Dermis blood vessel endothelial cell (primary cell): ENCODE data around the gene INPP4B. TPM values are rescaled to one million over a fixed set of nuclear protein-coding genes. Genes with fewer than 3 reads are reported as not detected.

Source experiments
- DNase-seq: peaks from one replicate; pipeline ENCODE4 v3.0.0; 2010
- total RNA-seq: library from RNA; depleted of rRNA; stranded (reverse); fragments of >200 nt; gene quantifications from 2 replicates; pipeline ENCODE4 v1.2.3, GENCODE V29; 2014

The INPP4B gene
- total RNA-seq, 1 donor from 2014 or later, result 20.9 TPM

DNA sequence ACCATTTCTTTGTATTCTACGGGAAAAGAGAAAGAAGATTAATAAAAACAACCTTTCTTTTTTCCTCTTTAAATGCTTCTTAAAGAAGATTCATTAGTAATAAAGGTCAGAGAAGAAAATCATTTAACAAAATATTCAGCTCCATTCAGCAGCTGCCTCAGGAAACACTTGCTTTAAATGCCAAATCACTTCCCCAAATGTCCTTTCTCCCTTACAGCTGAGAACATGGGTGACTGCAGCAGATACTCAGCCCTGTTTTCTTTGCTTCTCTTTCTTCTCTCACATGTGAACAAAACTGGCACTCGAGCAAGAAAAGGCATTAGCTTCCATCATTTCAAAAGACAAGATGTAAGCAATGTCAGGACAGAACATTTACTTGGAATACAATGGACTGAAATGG lies 120.2 kb downstream of the INPP4B start:
- DNase-seq, result no peak

DNA sequence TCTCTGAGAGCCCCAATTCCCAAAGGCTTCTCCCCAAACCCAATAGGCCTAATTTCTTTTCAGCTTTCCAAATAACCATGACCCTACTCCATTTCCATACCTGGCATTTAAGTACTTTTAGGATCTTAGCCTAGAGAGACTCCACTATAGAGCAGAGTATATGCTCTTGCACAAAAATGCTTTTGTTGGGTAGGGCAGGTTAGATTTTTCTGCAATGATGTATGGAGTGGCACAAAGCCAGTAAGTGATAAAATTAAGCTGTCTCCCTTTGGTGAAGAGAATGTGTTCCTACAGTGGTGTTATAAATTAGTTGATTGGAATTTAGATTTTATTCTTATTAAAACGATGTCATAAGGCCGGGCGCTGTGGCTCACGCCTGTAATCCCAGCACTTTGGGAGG lies 124.9 kb downstream of the INPP4B start:
- DNase-seq, result no peak

DNA sequence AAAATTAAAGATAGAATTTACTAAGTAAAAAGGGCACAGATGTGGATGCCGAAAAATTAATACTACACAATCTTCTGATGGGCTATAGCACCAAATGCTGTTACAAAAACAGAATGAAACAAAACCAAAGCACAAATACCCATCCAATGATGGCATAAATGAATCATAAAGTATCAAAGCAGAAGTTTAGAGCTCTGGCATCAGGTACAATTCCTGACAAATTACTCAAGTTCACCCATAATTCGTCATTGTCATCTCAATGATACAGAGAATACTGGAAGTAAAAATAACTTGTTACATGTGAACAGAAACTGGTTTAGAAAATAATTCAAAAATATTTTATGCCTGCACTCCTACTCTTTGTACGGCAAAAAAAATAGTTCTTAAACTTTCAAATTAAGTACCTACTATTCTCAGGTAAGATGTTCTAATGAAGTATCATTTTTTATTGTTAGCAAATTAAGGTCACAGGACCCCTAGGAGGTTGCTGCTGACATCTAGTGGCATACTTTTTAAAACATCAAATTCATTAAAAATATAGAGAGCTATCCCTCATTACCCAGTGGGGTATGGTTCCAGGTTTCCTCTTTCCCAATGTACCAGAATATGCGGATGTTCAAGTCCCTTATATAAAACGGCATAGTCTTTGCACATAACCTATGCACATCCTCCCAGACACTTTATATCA lies 126.1 kb downstream of the INPP4B start:
- DNase-seq, result peak; percentile 48

DNA sequence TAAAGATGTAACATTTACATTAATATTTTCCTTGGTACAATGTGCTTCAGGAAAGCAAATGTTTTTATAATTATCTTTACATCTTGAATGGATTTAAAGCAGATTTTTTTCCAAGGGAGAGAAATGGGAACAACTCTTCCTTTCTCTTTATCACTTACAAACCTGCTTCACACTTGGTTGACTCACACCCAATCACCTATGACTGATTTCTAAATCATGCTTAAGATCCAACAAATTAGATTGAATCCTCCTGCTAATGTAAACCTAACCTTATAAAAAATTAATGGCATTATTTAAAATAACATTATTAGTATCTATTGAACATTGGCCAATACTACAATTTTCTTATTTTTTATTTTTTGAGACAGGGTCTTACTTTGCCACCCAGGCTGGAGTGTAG lies 127.1 kb downstream of the INPP4B start:
- DNase-seq, result no peak

- no peak for DNase-seq
Observed at GRCh38 chr4:142715727-142716126, 130.4 kb downstream of the INPP4B start.

DNA sequence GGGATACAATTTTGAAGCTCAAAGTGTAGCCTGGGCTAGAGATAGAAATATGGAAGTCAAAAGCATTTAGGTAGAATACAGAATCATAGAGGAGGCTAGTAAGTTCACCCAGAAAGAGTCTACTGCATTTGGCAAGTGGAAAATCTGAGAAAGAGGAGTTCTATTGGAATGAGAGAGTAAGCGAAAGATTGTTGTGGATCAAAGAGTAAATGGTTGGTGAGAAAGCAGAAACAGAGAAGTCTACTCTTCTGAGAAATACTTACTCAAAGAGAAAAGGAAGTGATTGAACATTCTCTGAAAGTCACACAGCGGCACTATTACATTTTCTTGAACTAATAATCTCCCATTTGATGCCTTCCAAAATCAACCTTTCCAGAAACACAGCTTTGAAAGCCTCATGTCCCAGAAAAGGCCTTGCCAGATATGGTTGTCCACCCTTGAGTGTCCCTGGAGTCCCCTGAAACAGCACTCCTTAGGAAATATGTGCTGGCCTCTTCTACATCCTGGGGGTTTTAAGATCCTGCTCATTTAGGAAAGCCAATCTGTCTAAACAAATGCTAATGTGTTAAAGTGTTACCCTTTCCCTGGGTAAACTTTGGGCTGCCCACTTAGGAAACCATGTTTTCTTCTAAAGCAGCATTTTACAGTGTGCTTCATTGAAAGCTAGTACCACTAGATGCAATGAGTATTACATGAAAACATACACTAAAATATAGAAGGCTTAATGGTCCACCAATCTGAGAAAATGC lies 132.6 kb downstream of the INPP4B start:
- no peak for DNase-seq

DNA sequence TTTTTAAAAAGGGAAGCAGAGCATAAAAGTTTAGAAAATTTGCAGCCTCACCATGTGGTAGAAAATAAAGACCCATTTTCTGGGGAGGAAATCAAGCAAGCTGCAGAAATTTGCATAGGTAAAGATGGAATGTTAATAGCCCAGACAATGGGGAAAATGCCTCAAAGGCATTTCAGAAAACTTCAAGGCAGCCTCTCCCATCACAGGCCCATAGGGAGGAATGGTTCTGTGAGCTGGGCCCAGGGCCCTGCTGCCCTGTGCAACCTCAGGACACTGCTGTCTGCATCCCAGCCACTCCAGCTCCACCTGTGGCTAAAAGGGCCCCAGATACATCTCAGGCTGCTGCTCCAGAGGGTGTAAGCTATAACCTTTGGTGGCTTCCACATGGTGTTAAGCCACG lies 137.9 kb downstream of the INPP4B start:
- DNase-seq, result no peak

GRCh38 chr4:142707401-142707800 lies 138.7 kb downstream of the INPP4B start:
- peak; percentile 14 for DNase-seq

- no peak for DNase-seq
Observed at GRCh38 chr4:142706381-142706780, 139.7 kb downstream of the INPP4B start.

DNA sequence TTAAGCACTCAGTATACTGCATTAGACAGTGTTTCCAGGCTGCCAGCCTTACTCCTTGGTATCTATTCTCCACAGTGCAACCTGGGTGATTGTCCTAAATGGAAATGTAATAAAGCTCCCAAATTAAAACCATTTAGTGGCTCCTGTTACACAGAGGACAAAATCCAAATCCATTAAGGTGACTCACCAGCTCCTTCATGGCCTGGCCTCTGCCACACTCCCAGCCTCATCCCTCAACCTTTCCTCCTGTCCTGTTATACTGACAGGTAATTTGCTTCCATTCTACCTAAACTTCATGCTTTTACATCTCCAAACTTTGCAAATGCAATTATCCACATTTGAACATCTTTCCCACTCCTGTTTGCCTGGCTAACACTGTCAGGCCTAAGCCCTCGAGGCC lies 140.3 kb downstream of the INPP4B start:
- no peak for DNase-seq

- DNase-seq, result no peak
Observed at GRCh38 chr4:142703694-142704309, 142.3 kb downstream of the INPP4B start.

- DNase-seq, result no peak
Observed at GRCh38 chr4:142701017-142701416, 145.1 kb downstream of the INPP4B start.

DNA sequence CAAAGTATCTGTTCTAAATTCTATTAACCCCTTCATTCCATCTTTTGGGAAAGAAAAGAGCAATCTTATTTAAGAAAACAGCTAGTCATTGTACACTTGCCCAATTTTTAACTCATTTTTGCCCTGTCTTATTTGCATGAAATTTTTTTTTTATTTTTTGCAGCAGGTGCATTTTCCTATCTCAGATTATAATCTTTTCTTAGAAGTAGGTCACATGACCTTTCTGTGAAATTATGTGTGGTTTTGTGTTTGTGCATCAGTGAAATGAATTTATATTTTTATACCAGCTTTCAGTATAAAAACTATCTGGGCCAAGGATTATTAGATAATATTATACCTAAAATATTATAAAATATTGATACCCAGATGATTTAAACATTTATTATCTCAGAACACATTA lies 145.6 kb downstream of the INPP4B start:
- no peak for DNase-seq

- DNase-seq, result no peak
Observed at GRCh38 chr4:142698552-142698951, 147.5 kb downstream of the INPP4B start.

GRCh38 chr4:142697928-142698327 lies 148.2 kb downstream of the INPP4B start:
- DNase-seq, result no peak

- DNase-seq, result no peak
Observed at GRCh38 chr4:142697320-142697719, 148.8 kb downstream of the INPP4B start.

GRCh38 chr4:142696334-142697122 lies 149.6 kb downstream of the INPP4B start:
- no peak for DNase-seq

- no peak for DNase-seq
Observed at GRCh38 chr4:142690406-142691163, 155.5 kb downstream of the INPP4B start.

DNA sequence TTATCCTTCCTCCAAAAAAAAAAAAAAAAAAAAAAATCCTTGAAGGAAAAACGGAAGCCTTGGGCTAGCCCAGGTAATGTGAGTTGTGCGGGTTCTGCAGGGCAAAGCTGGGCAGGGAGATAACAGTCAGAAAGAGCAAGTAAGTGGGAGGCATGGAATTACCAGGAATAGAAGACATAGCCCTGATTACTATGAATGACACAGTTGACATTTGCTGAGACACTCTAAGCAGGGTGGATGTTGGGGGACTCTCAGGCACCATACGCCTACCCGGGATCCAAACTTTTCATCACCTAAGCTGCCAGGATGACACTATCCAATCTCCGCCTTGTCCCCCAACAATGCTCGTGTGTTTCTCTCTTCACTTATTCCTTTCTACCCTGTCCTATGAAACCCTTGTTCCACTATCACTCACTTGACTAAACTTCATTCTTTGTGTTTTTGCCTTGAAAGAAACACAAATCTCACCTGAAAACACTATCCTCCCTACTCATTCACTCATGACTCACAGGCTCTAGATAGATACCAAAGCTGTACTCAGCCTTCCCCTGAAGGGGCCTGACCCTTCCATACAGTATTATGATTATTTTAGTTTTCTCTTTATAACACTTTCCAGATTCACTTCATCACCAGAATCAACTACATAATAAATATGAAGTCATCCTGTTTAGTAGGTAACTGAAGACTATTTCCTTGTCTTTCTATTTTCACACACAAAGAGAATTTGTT lies 158.4 kb downstream of the INPP4B start:
- DNase-seq, result no peak

DNA sequence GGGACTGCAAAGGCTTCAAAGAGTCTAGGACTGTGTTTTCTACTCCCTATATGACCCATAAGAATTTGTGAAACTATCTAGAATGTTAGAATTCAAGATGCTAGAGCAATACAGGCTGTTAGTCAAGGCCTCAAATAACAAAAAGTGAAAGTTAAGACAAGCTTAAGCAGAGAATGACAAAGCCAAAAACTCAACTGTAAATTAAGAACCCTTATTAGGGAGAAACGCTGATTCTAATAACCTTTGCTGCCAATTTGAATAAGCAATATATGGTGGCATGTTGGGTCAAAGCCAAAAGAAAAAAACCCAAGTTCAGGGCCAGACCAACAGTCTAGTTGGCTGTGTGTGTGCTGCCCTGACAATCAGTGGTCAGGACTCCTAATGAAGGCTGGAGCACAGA lies 160.0 kb downstream of the INPP4B start:
- DNase-seq, result no peak

DNA sequence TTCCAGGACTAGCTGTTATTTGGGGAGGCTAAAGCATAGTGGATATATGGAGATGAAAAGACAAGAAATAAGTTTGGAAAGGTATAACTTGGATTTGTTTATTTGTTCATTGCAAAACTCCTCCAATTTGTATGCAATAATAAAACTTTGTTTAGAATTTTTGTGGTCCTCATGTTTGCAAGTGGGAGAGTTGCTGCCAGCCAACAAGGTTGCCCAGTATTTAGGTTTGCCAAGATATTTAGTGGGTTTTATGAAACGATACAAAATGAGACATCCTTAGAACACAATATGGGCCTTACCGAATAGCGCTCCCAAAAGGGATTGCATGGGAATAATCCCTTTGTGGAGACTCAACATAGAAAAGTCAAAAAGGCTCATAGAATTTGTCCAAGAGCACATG lies 162.1 kb downstream of the INPP4B start:
- DNase-seq, result no peak

DNA sequence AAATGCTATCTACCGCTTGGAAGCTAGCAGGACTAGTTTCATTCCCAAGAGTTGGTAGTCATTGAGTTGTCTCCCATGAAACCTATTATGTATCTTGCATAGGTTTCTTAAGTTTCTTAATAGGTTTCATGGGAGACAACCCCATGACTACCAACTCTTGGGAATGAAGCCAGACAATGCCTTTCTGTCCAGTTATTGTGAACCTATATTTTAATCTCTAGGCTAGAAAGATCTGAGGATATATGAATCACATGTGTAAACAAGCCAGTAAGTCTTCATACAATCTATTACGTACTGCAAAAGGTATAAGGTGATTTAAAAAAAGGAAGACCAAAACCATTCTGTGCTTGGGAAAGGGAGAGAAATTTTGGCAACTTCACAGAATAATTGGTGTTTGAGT lies 162.6 kb downstream of the INPP4B start:
- DNase-seq, result no peak
